H1 (cell line): ENCODE results near the gene ABI3BP. TPM values are rescaled to one million over a fixed set of nuclear protein-coding genes. Genes with fewer than 3 reads are reported as not detected.

ENCODE experiments used
- CTCF ChIA-PET: fragments of 300-600 bp; sonication (Branson Sonifier 250); formaldehyde crosslinking; loops from one replicate; lab custom pipeline; 2021; ENCODE audit not compliant: partially characterized antibody; lab: Charles Lee
- POLR2A ChIA-PET: fragments of 300-600 bp; sonication (Branson Sonifier 250); formaldehyde crosslinking; loops from one replicate; lab custom pipeline; 2021; ENCODE audit warnings: inconsistent platforms; ENCODE audit not compliant: partially characterized antibody; lab: Charles Lee
- DNase-seq, 2 experiments: peaks; one replicate each; pipeline versions ENCODE4 v3.0.0 to v3.0.0-alpha.2; 2010 to 2022; ENCODE audit warnings: low spot score in 2 of 2, low read depth in 1 of 2, mixed read lengths in 1 of 2
- FAIRE-seq: peaks from 2 replicates; lab custom pipeline; 2011; peaks lifted over from hg19 to GRCh38; lab: Jason Lieb, UNC
- H2AFZ ChIP-seq: 2 replicates; pipeline ENCODE4 v1.8.1; 2012; ENCODE audit warnings: low read length, inconsistent platforms
- H2AK5ac ChIP-seq: 2 replicates; pipeline ENCODE4 v1.6.1; 2013; ENCODE audit warnings: low read depth, low read length
- H2BK120ac ChIP-seq: replicated peaks from 2 replicates; pipeline ENCODE3; 2013; ENCODE audit warnings: low read depth, low read length, inconsistent platforms
- H2BK12ac ChIP-seq: 2 replicates; pipeline ENCODE4 v1.6.1; 2013; ENCODE audit warnings: low read depth, low read length
- H2BK15ac ChIP-seq: 2 replicates; pipeline ENCODE4 v1.6.1; 2013; ENCODE audit warnings: low read length
- H2BK20ac ChIP-seq: 2 replicates; pipeline ENCODE4 v1.6.1; 2013; ENCODE audit warnings: low read length
- H2BK5ac ChIP-seq: 2 replicates; pipeline ENCODE4 v1.6.1; 2013; ENCODE audit warnings: low read depth, low read length
- H3K14ac ChIP-seq: 2 replicates; pipeline ENCODE4 v1.6.1; 2013; ENCODE audit warnings: inconsistent platforms; ENCODE audit not compliant: insufficient read length
- H3K18ac ChIP-seq: 2 replicates; pipeline ENCODE4 v1.6.1; 2013; ENCODE audit warnings: low read length; ENCODE audit errors: extremely low read depth
- H3K23ac ChIP-seq: 2 replicates; pipeline ENCODE4 v1.6.1; 2013; ENCODE audit warnings: inconsistent platforms; ENCODE audit not compliant: insufficient read length
- H3K23me2 ChIP-seq: 2 replicates; pipeline ENCODE4 v1.6.1; 2013; ENCODE audit warnings: low read depth, low read length
- H3K27ac ChIP-seq: 2 replicates; pipeline ENCODE4 v1.6.1; 2011; ENCODE audit warnings: low read depth, low read length, inconsistent platforms
- H3K27me3 ChIP-seq, 4 experiments: replicated peaks in 1 of 4; 1 replicate in 1 of 4; 2 replicates in 3 of 4; pipeline versions ENCODE4 v1.6.1 to v1.8.1; 2011 to 2013; ENCODE audit warnings: low read length in 3 of 4, mild to moderate bottlenecking in 3 of 4, inconsistent platforms in 2 of 4, mixed read lengths in 2 of 4, moderate library complexity in 1 of 4; ENCODE audit not compliant: control insufficient read depth in 3 of 4, insufficient read depth in 3 of 4; ENCODE audit errors: extremely low read depth in 1 of 4
- H3K36me3 ChIP-seq, 4 experiments: 2 replicates each; pipeline versions ENCODE4 v1.6.1 to v1.8.1; 2011 to 2013; ENCODE audit warnings: mild to moderate bottlenecking in 4 of 4, low read length in 3 of 4, moderate library complexity in 2 of 4, control low read depth in 1 of 4, inconsistent platforms in 1 of 4; ENCODE audit not compliant: insufficient read depth in 4 of 4, control insufficient read depth in 2 of 4
- H3K4ac ChIP-seq: replicated peaks from 2 replicates; pipeline ENCODE3; 2013; ENCODE audit warnings: low read length, low read depth, mixed read lengths, inconsistent platforms; ENCODE audit not compliant: insufficient read length
- H3K4me1 ChIP-seq, 4 experiments: replicated peaks in 1 of 4; 1 replicate in 1 of 4; 2 replicates in 3 of 4; pipeline versions ENCODE4 v1.6.1 to v1.8.1; 2011 to 2013; ENCODE audit warnings: low read length in 3 of 4, inconsistent platforms in 2 of 4, mixed read lengths in 1 of 4; ENCODE audit not compliant: insufficient read depth in 4 of 4, control insufficient read depth in 3 of 4
- H3K4me2 ChIP-seq, 2 experiments: 2 replicates each; pipeline versions ENCODE4 v1.6.1 to v1.8.1; 2011 to 2013; ENCODE audit warnings: low read depth in 2 of 2, low read length in 2 of 2, control low read depth in 1 of 2, inconsistent platforms in 1 of 2, mild to moderate bottlenecking in 1 of 2; ENCODE audit not compliant: insufficient read depth in 1 of 2
- H3K4me3 ChIP-seq, 4 experiments: fragments of 200-600, 300-600 bp in 1 of 4; sonication (generic), shearing (Covaris generic), sonication (Bioruptor Twin) in 1 of 4; 2 replicates each; pipeline versions ENCODE4 v1.5.1 to v1.8.1; 2011 to 2016; ENCODE audit warnings: low read length in 4 of 4, low read depth in 3 of 4, control low read depth in 2 of 4, inconsistent platforms in 2 of 4, mild to moderate bottlenecking in 2 of 4, mixed read lengths in 1 of 4, moderate library complexity in 1 of 4; ENCODE audit not compliant: insufficient read depth in 2 of 4; ENCODE audit errors: extremely low read depth in 1 of 4
- H3K56ac ChIP-seq: replicated peaks from 2 replicates; pipeline ENCODE3; 2013; ENCODE audit warnings: low read depth, mild to moderate bottlenecking, mixed read lengths, low read length, inconsistent platforms; ENCODE audit not compliant: insufficient read length
- H3K79me1 ChIP-seq: 2 replicates; pipeline ENCODE4 v1.6.1; 2013; ENCODE audit warnings: low read depth, low read length, control low read depth
- H3K79me2 ChIP-seq, 2 experiments: 2 replicates each; pipeline versions ENCODE4 v1.6.1 to v1.8.1; 2012 to 2013; ENCODE audit warnings: low read length in 2 of 2, mild to moderate bottlenecking in 2 of 2, inconsistent platforms in 1 of 2; ENCODE audit not compliant: insufficient read depth in 2 of 2, control insufficient read depth in 1 of 2
- H3K9ac ChIP-seq, 4 experiments: replicated peaks in 1 of 4; 1 replicate in 1 of 4; 2 replicates in 3 of 4; pipeline versions ENCODE4 v1.6.1 to v1.8.1; 2011 to 2013; ENCODE audit warnings: low read depth in 3 of 4, low read length in 3 of 4, control low read depth in 2 of 4, mild to moderate bottlenecking in 2 of 4, moderate library complexity in 2 of 4, inconsistent platforms in 1 of 4; ENCODE audit errors: extremely low read depth in 1 of 4
- H3K9me3 ChIP-seq, 2 experiments: 2 replicates each; pipeline versions ENCODE4 v1.6.1 to v1.8.1; 2012 to 2013; ENCODE audit warnings: mild to moderate bottlenecking in 2 of 2, moderate library complexity in 2 of 2, control low read depth in 1 of 2, inconsistent platforms in 1 of 2, low read depth in 1 of 2, low read length in 1 of 2, mixed read lengths in 1 of 2; ENCODE audit not compliant: insufficient read depth in 2 of 2
- H4K20me1 ChIP-seq, 2 experiments: replicated peaks in 1 of 2; 2 replicates each; pipeline versions ENCODE3 to v1.8.1; 2011 to 2013; ENCODE audit warnings: inconsistent platforms in 2 of 2, low read length in 2 of 2, mild to moderate bottlenecking in 1 of 2; ENCODE audit not compliant: insufficient read depth in 2 of 2, control insufficient read depth in 1 of 2
- H4K5ac ChIP-seq: 2 replicates; pipeline ENCODE4 v1.6.1; 2013; ENCODE audit warnings: low read length, low read depth, mixed read lengths, inconsistent platforms; ENCODE audit not compliant: insufficient read length
- H4K8ac ChIP-seq: 2 replicates; pipeline ENCODE4 v1.8.0; 2013; ENCODE audit warnings: mild to moderate bottlenecking, moderate library complexity, low read length, inconsistent platforms; ENCODE audit not compliant: insufficient read depth; ENCODE audit errors: extremely low read depth
- H4K91ac ChIP-seq: replicated peaks from 2 replicates; pipeline ENCODE3; 2013; ENCODE audit warnings: low read length, mixed read lengths, inconsistent platforms; ENCODE audit not compliant: insufficient read length
- CHD2 ChIP-seq: IDR thresholded peaks from 2 replicates; pipeline ENCODE4 v1.6.1; 2012; ENCODE audit warnings: low read length, improper control_type of control experiment
- HDAC2 ChIP-seq, 2 experiments: fragments of 300-600 bp in 1 of 2; sonication (generic) in 1 of 2; IDR thresholded peaks; 2 replicates each; pipeline ENCODE4 v1.6.1; 2011 to 2012; ENCODE audit warnings: low read depth in 2 of 2, low read length in 2 of 2, mild to moderate bottlenecking in 2 of 2, moderate library complexity in 2 of 2, borderline replicate concordance in 1 of 2, inconsistent platforms in 1 of 2
- RBBP5 ChIP-seq: IDR thresholded peaks from 2 replicates; pipeline ENCODE4 v1.7.1; 2012; ENCODE audit warnings: low read depth, mild to moderate bottlenecking, inconsistent platforms, low read length, moderate library complexity, borderline replicate concordance
- WGBS, 2 experiments: shearing (Covaris generic) in 1 of 2; methylation state at CpG; one replicate each; pipeline versions ENCODE4 v1.1.6 to v1.1.7; 2013 to 2015; ENCODE audit warnings: low lambda C conversion rate in 2 of 2, mixed read lengths in 2 of 2, inconsistent platforms in 1 of 2, low coverage in 1 of 2, missing lambda C conversion rate in 1 of 2; ENCODE audit not compliant: insufficient replicate concordance in 2 of 2, insufficient coverage in 1 of 2, insufficient read length in 1 of 2; ENCODE audit errors: extremely low coverage in 1 of 2, missing lambda C conversion rate in 1 of 2; 5-methylcytosine and 5-hydroxymethylcytosine counted together
- polyA plus RNA-seq, 7 experiments: library from polyadenylated mRNA; depleted of rRNA in 3 of 7; stranded (reverse) in 5 of 7; unstranded in 2 of 7; fragments of >200 nt in 5 of 7; fragments of 200-250 nt in 2 of 7; gene quantifications; 1 replicate in 5 of 7; 2 replicates in 1 of 7; 4 replicates in 1 of 7; pipeline versions ENCODE4 v1.2.1 to v1.2.3, GENCODE V29; 2011 to 2013; ENCODE audit warnings: missing spikeins in 2 of 7, mixed read lengths in 2 of 7
- total RNA-seq: library from RNA; stranded (reverse); fragmentation: NEBNext Ultra II Directional; extraction: Animal tissue kit (Norgen Biotek cat#: 25700); gene quantifications from 2 replicates; pipeline ENCODE4 v1.2.1, GENCODE V29; 2021

Gene ABI3BP
- total and polyA plus RNA-seq, 2 of the 8 experiments (the other 6 are each of a cell fraction or from before 2014, with no cell fraction given): 0.08 to 0.32 TPM

- no peak overlapping the region for H2BK120ac ChIP-seq
- H4K20me1 ChIP-seq: no peaks in the 10 kb centered on the region
- no peaks in the 10 kb centered on the region for H3K79me2 ChIP-seq
- H3K9me3 ChIP-seq: no peaks in the 10 kb centered on the region
- DNase-seq: no peak
- H3K14ac ChIP-seq: no peak overlapping the region
- H3K9ac ChIP-seq: no peak overlapping the region
- H3K4me1 ChIP-seq: peaks cover 0 to 9% (median 3%) of the 10 kb centered on the region in 4 experiments; a peak in 3 of 7 replicates
- no peaks in the 10 kb centered on the region for H3K27me3 ChIP-seq
- ChIA-PET POLR2A (interaction anchor here (0.6 kb wide), 1 partner anchor 494 kb away, joined by 3 read pairs; no protein-coding TSS in a partner anchor), CTCF (interaction anchor here (0.7 to 0.8 kb wide), 2 partner anchors 19 to 284 kb away, joined by 3 to 6 read pairs; no protein-coding TSS in a partner anchor)
- H4K5ac ChIP-seq: no peak overlapping the region
- no peak overlapping the region for H3K27ac ChIP-seq
- H3K18ac ChIP-seq: no peak overlapping the region
- 91% methylated on average over 6 of the region's 6 CpGs; no CpG with 5 or more reads in 1 of the 2 experiments for WGBS, 2 experiments
- H3K4ac ChIP-seq: no peak overlapping the region
- H3K79me1 ChIP-seq: no peaks in the 10 kb centered on the region
- no peak for FAIRE-seq
- no peaks in the 10 kb centered on the region for H3K23me2 ChIP-seq
- no peak overlapping the region for H4K8ac ChIP-seq
- H2BK12ac ChIP-seq: no peak overlapping the region
- no peak overlapping the region for H3K4me3 ChIP-seq
- H3K36me3 ChIP-seq: no peaks in the 10 kb centered on the region
- H2BK15ac ChIP-seq: no peak overlapping the region
- no peak overlapping the region for H3K23ac ChIP-seq
- no peak overlapping the region for H2AK5ac ChIP-seq
- H2AFZ ChIP-seq: no peak overlapping the region
- H4K91ac ChIP-seq: no peak overlapping the region
- H2BK20ac ChIP-seq: no peak overlapping the region
- H3K4me2 ChIP-seq: no peak overlapping the region
- no peak overlapping the region for H2BK5ac ChIP-seq
- no peak overlapping the region for H3K56ac ChIP-seq
- no peak for TF ChIP-seq HDAC2 (IDR thresholded peaks at IDR 0.05; ENCODE audit: borderline replicate concordance in 1 of 2, low read depth in 2 of 2, low read length in 2 of 2)
- TF ChIP-seq RBBP5: no peak
- TF ChIP-seq CHD2: no peak
These were observed 81.3 kb downstream of the ABI3BP start for GRCh38 chr3:100911956-100912355.
